Muscle of leg (tissue), 11 donors: ENCODE measurements around the gene EVI5. TPM values are rescaled to one million over a fixed set of nuclear protein-coding genes. Genes with fewer than 3 reads are reported as not detected.
"Not testable (repeated sequence)": the region's sequence is repeated elsewhere in the genome, so short reads cannot be mapped to it uniquely, and the experiment has no call there.

Experiments
- DNase-seq: peaks from one replicate; pipeline ENCODE4 v3.0.0; 2013
- H3K27ac ChIP-seq: one replicate; pipeline ENCODE4 v1.5.1; 2013; ENCODE audit warnings: mild to moderate bottlenecking, low read length, control low read depth
- H3K27me3 ChIP-seq: one replicate; pipeline ENCODE4 v1.6.1; 2013; ENCODE audit warnings: low read length; ENCODE audit not compliant: control insufficient read depth, insufficient read depth
- H3K36me3 ChIP-seq: one replicate; pipeline ENCODE4 v1.6.1; 2013; ENCODE audit warnings: low read length; ENCODE audit not compliant: control insufficient read depth, insufficient read depth
- H3K4me1 ChIP-seq: one replicate; pipeline ENCODE4 v1.6.1; 2013; ENCODE audit warnings: low read length; ENCODE audit not compliant: control insufficient read depth, insufficient read depth
- H3K4me3 ChIP-seq: one replicate; pipeline ENCODE4 v1.5.1; 2013; ENCODE audit warnings: low read length, control low read depth
- H3K9me3 ChIP-seq: replicated peaks from 2 replicates; pipeline ENCODE4 v1.6.1; 2013; ENCODE audit warnings: low read depth, low read length; ENCODE audit not compliant: control insufficient read depth
- WGBS: methylation state at CpG from one replicate; pipeline ENCODE4 v1.1.5; 2013; ENCODE audit warnings: missing lambda C conversion rate; ENCODE audit not compliant: insufficient coverage; 5-methylcytosine and 5-hydroxymethylcytosine counted together
- polyA plus RNA-seq, 8 donors: library from polyadenylated mRNA; unstranded; fragments of 120-200 nt; gene quantifications; one replicate each; pipeline versions ENCODE4 v1.2.1 to v1.2.3, GENCODE V29; 2013; ENCODE audit warnings: inconsistent platforms in 1 of 8, low replicate concordance in 1 of 8; ENCODE audit not compliant: insufficient read length in 8 of 8, insufficient read depth in 1 of 8
- total RNA-seq: library from RNA; stranded (reverse); fragments of 120-200 nt; gene quantifications from one replicate; pipeline ENCODE4 v1.2.4, GENCODE V29; 2013

EVI5 gene
- total and polyA plus RNA-seq, 9 donors = 9.3 to 31.7 (median 13.6) TPM

GRCh38 chr1:92587445-92587844 lies 197.5 kb downstream of the EVI5 start:
- Histone ChIP-seq H3K4me1 (no peaks in the 10 kb centered on the region), H3K27ac (no peak overlapping the region), H3K27me3 (no peaks in the 10 kb centered on the region), H3K4me3 (no peak overlapping the region), H3K36me3 (no peaks in the 10 kb centered on the region), H3K9me3 (peaks cover 2% of the 10 kb centered on the region)
- WGBS = no CpG with 5 or more reads among the region's 2 CpGs
- no peak for DNase-seq

DNA sequence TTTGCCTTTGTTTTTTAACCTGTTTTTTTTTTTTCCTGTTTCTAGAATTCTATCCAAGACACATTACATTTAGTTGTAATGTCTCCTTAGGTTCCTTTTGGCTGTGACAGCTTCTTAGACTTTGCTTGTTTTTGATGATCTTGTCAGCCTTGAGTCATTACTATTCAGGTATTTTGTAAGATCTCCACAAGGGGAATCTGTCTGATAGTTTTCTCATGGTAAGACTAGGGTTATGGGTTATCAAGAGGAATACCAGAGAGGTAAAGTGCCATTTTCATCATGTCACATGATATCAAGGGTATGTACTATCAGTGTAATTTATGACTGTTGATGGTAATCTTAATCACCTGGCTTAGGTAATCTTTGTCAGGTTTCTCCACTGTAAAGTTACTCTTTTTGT lies 199.1 kb downstream of the EVI5 start:
- Histone ChIP-seq H3K36me3 (no peaks in the 10 kb centered on the region), H3K27me3 (no peaks in the 10 kb centered on the region), H3K4me3 (no peak overlapping the region), H3K9me3 (peaks cover 2% of the 10 kb centered on the region), H3K27ac (no peak overlapping the region), H3K4me1 (no peaks in the 10 kb centered on the region)
- no peak for DNase-seq

- H3K9me3 ChIP-seq, DNase-seq, H3K36me3 ChIP-seq, H3K4me1 ChIP-seq, H3K27ac ChIP-seq, H3K27me3 ChIP-seq, H3K4me3 ChIP-seq: not testable (repeated sequence)
- 100% methylated on average over 1 of the region's 5 CpGs for WGBS
Observed at GRCh38 chr1:92584810-92585209, 200.1 kb downstream of the EVI5 start.

DNA sequence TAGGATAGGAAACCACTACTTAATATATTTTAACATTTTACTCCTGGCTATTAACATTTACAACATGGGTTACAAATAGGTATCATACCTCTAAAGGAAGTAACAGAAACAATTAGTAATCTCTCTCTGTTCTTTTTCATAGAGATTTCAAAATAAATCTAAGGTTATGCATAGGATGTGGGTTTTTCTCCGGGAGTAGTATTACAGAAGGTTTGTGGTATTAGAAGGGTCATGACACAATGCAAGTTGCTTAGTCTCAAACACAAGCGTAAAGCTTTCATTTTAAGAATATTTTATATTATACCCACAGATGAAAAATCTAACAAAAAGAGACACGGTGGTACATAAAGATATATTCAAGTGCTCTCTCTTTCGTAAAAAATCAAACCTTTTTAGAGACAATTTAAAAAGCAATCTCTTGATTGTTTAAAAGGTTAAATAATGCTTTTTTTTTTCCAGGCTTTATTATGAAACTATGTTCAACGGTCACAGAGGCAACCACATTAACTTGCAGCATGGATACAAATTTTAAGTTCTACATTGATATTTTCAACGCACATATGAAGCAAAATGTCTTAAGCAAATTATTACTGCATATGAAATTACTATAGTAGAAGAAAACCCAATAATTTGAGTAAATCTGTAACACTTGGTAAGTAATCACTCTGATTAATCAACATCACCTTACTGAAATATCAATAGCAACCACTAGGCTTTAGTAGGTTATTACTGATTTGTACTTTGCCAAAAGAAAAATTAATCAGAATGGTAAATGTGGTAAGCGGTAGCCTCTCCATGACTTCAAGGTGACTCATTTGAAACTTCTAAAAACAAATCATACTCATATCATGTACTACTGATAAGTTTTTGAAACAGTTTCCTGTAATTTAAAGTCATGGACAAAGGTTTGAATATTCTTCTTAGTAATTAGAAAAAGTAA lies 200.8 kb downstream of the EVI5 start:
- no peak overlapping the region for H3K4me3 ChIP-seq
- WGBS = no CpG with 5 or more reads among the region's 7 CpGs
- H3K27me3 ChIP-seq = no peaks in the 10 kb centered on the region
- no peaks in the 10 kb centered on the region for H3K4me1 ChIP-seq
- no peak overlapping the region for H3K27ac ChIP-seq
- DNase-seq = no peak
- H3K9me3 ChIP-seq = peaks cover under 1% of the 10 kb centered on the region
- H3K36me3 ChIP-seq = no peaks in the 10 kb centered on the region

GRCh38 chr1:92577261-92577895 lies 207.5 kb downstream of the EVI5 start:
- no peak for DNase-seq
- no peaks in the 10 kb centered on the region for H3K4me1 ChIP-seq
- no peaks in the 10 kb centered on the region for H3K9me3 ChIP-seq
- H3K27ac ChIP-seq = no peak overlapping the region
- WGBS = no CpG with 5 or more reads among the region's 5 CpGs
- no peaks in the 10 kb centered on the region for H3K27me3 ChIP-seq
- no peak overlapping the region for H3K4me3 ChIP-seq
- H3K36me3 ChIP-seq = no peaks in the 10 kb centered on the region

- no peak for DNase-seq
- no peak overlapping the region for H3K27ac ChIP-seq
- no CpG with 5 or more reads among the region's 3 CpGs for whole genome bisulfite sequencing
- no peak overlapping the region for H3K4me3 ChIP-seq
- H3K9me3 ChIP-seq = no peaks in the 10 kb centered on the region
- no peaks in the 10 kb centered on the region for H3K36me3 ChIP-seq
- H3K27me3 ChIP-seq = no peaks in the 10 kb centered on the region
- no peaks in the 10 kb centered on the region for H3K4me1 ChIP-seq
Observed at GRCh38 chr1:92575123-92575522, 209.8 kb downstream of the EVI5 start.

GRCh38 chr1:92572520-92572919 lies 212.4 kb downstream of the EVI5 start:
- DNase-seq = no peak
- H3K4me3 ChIP-seq = no peak overlapping the region
- no CpG with 5 or more reads among the region's 2 CpGs for WGBS
- no peaks in the 10 kb centered on the region for H3K9me3 ChIP-seq
- H3K27me3 ChIP-seq = no peaks in the 10 kb centered on the region
- no peaks in the 10 kb centered on the region for H3K36me3 ChIP-seq
- H3K4me1 ChIP-seq = no peaks in the 10 kb centered on the region
- H3K27ac ChIP-seq = no peak overlapping the region

- no peaks in the 10 kb centered on the region for H3K9me3 ChIP-seq
Observed at GRCh38 chr1:92571578-92571977, 213.3 kb downstream of the EVI5 start.

GRCh38 chr1:92567211-92567868 lies 217.6 kb downstream of the EVI5 start:
- H3K36me3 ChIP-seq = no peaks in the 10 kb centered on the region
- no peak overlapping the region for H3K27ac ChIP-seq
- no CpG with 5 or more reads among the region's 1 CpG for WGBS

More at GRCh38 chr1:92571578-92571977, 213.3 kb downstream of the EVI5 start:
- DNase-seq = no peak
- no CpG with 5 or more reads among the region's 2 CpGs for WGBS
- Histone ChIP-seq H3K27me3 (no peaks in the 10 kb centered on the region), H3K27ac (no peak overlapping the region), H3K36me3 (no peaks in the 10 kb centered on the region), H3K4me3 (no peak overlapping the region), H3K4me1 (no peaks in the 10 kb centered on the region)

More at GRCh38 chr1:92567211-92567868, 217.6 kb downstream of the EVI5 start:
- no peaks in the 10 kb centered on the region for H3K9me3 ChIP-seq
- no peak overlapping the region for H3K4me3 ChIP-seq
- no peaks in the 10 kb centered on the region for H3K27me3 ChIP-seq
- no peak for DNase-seq
- no peaks in the 10 kb centered on the region for H3K4me1 ChIP-seq
